ENCODE measurements around the gene CXCL9.
"Not testable (repeated sequence)": the region's sequence is repeated elsewhere in the genome, so short reads cannot be mapped to it uniquely, and the experiment has no call there.

The CXCL9 gene

DNA sequence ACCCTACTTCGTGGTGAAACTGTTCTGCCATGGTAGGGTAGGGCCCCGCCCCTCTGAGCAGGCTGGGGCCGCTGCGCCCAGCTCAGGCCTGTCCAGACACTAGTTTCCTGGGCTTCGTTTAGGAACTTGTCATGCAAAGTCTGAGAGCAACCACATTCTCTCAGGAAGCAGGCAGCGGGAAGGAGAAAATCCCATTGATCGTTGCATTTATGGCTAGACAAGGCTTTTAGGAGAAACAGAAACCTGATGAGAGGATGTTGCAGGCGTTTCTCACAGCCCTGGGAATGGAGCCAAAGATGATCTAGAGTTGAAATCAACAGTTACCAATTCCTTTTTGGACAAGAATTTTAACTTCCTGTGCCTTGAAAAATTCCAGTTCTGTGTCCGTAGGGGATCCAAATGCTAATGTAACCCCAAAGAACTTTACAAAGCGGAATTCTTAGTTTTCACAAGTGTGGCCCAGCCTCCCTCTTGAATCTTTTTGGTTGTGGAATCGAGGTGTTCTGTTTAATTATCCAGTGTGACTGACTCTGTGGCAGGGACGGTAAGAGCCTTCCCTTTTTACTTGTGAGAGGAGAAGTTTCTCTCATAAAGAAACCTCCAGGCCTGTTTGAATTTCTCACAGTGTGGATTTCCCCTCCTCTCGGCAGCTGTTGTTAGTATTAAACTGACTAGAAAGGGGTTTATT, 4.5 kb upstream of the CXCL9 start:
- no peak for DNase-seq

DNA sequence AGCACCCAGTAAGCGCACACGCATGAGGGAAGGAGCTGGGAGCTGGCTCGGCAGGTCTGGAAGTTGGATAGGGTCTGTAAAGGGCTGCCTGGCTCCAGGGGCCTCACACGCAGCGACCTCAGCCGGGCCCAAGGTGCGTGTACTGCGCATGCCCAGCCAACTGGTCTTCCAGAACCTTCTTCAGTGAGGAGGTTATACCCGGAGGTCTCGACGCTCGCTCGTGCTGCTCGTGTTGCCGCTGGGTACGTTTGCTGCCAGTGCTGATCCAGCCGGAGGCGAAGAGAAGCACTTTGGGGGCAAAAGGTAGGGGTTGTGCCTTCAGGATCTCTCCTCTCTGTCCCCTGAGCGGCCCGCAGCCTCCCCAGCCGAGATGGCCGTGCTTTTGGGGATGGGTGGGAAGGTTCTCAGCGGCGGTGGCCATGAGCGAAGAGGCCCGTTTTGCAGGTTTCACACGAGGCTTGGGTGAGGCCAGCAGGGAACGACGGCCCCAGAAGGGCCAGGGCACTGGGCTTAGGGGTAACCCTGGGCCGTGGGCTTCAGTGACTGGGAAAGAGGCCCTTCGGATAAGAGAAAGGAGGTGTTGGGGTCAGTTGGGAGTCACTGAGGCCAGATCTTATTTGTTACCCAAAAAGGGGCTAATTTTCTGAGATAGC, 3.8 kb upstream of the CXCL9 start:
- no peak for DNase-seq

DNA sequence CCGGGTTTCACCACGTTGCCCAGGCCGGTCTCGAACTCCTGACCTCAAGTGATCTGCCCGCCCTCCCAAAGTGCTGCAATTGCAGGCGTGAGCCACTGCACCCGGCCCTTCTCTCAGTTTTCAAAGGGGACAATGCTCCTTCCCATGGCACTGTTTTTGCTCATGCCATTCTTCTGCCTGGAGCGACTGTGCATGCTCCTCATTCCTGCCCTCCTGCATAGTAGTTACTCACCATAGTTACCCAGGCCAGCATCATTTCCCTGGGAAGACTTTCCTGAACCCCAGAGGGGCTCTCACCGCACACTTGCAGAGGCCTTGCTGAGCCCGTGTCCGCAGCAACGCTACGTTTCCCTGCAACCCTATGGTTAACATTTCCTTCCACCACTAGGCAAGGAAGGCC, 3.3 kb upstream of the CXCL9 start:
- no peak for DNase-seq

DNA sequence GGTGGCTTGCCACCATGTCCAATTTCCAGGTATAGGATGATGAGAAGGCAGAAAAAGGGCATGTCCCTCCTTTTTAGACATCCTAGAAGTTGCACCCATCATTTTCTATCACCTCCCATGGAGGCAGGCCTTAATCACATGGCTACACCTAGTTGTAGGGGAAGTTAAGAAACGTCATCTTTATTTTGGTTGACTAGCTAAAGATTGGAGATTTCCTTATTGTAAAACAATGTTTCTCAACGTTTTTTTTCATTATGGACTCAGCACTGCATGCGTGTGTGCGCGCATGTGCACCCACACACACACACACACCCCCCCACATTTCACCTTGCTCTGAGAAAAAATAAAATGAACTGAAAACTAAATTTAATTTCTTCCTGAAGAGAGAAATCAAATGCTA, 2.0 kb upstream of the CXCL9 start:
- no peak for DNase-seq

DNA sequence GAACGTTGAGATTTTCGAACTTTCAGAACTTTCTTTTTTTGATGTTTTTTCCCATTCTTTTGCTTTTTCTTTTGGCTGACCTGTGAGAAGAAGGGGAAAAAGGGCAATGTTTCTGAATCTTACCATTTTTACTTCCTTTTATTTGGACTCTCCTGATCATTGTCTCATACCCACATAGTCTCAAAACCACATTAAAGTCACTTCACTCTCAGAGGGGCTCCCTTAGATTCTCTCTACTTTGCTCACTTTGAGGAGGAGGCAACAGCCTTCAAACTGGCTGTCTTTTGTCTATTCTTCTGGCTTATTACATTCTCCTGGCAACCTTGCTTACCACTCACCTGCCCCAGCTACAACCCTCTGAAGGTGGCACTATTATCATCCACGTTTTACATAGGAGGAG, 3.7 kb downstream of the CXCL9 start:
- DNase-seq = no peak

DNA sequence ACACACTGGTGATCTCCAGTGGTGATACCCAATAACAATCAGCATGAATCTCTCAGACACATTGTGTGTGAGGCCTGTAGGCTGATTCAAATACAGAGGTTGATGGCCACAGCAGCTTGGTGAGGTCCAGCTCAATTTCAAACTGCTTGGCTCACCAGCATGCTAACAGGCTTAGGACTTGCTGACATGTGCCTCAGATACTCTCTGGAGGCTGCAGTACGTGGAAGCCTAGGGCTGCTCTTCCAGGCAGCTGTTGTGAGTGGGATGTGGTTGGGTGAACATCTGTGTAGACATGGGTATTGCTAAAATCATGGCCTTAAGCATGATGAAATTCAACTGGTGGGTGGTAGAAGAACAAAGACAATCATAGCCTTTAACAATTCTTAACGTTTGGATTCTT, 4.3 kb downstream of the CXCL9 start:
- no peak for DNase-seq

DNA sequence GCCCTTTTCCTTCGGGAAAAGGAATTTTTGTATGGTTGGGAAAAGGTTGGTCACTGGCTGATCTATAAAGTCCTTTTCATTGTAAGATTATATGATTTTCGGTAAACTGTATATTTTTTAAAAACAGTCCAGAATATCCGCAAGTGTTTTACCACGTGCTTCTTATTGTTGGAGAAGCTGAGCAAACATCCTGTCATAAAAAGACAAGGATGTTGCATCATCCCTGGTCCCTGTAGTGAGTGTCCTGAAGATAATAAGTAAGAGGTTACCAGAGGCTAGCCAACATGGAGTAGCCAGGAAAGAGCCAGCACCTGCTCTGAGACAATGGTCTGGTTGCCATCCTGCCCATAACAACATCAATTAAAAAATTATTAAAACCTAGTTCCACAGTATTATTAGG, 5.1 kb downstream of the CXCL9 start:
- DNase-seq = peak; percentile 7

DNA sequence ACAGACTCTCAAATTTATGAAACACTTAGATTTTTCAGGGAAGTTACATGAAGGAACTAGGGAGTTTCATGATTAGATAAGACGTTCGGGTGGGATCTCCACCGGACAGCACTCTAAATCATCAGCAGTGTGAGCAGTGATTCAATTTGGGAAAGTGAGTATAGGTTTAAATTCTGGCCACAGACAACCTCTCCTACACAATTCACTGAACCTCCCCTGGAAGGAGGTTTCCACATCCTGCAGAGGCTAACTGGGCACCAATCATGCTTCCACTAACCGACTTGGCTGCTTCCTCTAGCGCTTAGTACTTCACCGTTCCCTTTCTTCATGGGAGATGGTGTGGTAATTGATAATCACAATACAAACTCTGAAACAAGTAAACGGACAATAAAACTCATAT, 5.6 kb downstream of the CXCL9 start:
- DNase-seq = no peak

DNA sequence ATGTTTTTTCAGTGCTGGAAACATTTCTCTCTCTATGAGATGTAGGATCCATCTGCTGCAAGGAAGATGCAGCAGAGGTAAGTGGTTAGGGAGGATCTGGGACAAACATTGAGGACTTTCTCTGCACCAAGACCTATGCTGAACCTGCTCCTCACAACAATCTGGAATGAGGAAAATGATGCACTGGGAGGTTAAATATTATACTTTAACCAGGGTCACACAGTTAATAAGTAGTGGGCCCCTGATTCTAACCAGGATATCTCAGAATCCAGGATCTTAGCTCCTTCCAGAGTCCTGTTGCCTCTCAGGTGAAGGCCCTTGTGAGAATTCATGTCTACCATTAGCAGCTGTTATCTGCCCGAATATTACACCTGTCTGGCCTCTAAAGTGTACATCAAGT, 7.0 kb downstream of the CXCL9 start:
- no peak for DNase-seq

DNA sequence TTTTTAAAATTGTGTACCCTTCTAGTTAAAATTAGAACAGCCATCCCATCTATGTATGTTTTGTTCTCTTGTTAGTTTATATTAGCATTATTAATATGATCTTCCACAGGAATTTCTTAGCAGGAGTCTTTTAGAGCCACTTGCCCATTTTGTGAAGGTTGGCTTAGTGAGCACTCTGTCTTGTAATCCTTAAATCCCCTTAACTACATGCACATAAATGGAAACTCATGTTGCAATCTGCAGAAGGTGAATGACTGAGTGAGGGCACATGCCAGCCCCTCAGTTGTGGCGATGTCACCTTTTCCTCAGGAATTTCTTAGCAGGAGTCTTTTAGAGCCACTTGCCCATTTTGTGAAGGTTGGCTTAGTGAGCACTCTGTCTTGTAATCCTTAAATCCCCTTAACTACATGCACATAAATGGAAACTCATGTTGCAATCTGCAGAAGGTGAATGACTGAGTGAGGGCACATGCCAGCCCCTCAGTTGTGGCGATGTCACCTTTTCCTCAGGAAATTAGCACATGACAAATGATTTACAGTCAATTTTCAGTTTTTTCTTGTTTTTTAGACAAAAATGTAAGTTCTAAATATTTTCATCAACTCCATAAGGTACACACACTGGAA, 8.7 kb downstream of the CXCL9 start:
- not testable (repeated sequence) for DNase-seq

DNA sequence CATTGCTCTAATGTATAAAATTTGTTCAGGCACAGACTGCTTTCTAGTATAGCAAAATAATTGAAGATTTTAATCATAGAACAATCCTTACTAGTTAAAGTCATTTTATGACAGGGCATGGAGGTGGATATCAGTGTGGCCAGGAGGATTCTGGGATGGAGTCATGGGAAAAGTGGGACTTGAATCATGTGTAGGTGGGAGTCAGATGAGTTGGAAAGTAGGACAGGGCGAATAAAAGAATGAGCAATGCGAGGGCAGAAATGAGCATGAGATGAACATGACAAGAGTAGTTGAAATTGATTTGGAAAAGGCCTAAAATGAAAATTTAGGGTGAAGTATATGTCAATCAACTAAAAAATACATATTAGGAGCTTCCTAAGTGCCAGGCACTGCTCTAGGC, 9.4 kb downstream of the CXCL9 start:
- no peak for DNase-seq

DNA sequence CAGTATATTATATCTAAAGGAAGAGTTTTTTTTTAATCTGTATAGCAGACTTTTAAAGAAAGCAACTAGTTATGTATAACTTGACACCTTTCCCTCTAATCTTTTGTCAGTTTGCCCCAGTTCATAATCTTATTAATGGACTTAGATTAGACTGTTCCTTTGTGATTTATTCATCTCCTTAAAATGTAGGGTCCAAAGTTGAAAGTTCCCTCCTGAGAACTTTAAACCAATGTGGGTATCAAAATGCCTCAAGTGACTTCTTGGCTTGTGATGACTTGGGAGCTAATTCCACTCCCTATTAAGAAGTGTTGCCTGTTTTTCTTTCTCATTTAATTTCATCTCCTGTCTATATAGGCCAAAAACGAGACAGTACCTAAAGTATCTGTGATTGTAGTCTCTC, 10.2 kb downstream of the CXCL9 start:
- no peak for DNase-seq

DNA sequence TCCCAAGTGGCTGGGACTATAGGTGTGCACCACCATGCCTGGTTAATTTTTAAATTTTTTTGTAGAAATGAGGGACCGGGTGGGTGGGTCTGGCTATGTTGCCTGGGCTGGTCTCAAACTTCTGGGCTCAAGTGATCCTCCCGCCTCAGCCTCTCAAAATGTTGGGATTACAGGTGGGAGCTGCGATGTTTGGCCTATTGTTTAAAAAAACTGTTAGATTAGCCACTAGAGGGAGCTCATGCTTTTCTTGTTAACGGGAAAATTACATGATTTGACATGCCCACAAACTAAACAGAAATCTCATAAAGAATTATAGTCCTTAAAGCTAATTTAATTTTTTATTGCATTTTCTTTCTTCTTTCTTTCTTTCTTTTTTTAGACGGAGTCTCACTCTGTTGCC, 11.6 kb downstream of the CXCL9 start:
- peak; percentile 3 for DNase-seq

DNA sequence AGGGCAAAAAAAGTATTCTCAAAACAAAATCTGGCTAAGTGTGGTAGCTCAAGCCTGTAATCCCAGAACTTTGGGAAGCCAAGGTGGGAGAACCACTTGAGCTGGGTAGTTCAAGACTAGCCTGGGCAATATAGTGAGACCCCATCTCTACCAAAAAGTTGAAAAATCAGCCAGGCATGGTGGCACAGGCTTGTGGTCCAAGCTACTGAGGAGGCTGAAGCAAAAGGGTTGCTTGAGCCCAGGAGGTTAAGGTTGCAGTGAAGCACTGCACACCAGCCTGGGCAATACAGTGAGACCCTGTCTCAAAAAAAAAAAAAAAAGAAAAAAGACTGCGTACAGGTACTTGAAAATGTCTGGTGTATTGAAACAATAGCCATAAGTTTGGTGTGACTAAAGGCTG, 14.8 kb downstream of the CXCL9 start:
- DNase-seq = no peak

DNA sequence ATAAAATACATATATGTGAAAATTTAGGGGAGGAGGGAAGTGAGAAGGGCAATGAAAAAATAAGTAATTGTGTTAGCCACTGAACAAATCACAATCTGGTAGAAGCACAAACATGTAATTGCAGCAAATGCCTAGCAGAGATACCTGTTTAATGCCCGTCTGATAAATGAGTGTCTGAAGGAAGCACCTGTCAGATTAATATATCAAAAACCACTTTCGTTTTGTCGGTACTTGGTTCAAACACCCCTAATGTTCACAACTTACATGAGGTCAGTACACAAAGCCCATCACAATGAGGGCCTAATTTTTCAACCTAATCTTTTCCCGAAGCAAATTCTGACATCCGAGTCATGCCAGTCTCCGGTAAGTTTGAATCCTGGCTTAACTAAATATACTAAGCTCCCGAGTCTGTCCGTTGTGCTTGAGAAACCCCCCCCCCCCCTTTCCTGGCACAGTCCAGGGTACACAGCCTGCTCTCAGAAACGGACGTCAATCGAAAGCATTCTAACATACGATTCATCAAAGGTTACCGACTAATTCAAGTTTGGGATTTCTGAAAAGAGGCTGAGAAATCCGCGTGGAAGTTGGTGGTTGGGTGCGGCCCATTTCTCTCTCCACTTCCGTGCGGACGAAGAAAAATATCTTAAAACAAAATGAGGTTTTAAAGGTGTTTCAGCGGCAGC, 17.3 kb downstream of the CXCL9 start:
- DNase-seq = no peak

DNA sequence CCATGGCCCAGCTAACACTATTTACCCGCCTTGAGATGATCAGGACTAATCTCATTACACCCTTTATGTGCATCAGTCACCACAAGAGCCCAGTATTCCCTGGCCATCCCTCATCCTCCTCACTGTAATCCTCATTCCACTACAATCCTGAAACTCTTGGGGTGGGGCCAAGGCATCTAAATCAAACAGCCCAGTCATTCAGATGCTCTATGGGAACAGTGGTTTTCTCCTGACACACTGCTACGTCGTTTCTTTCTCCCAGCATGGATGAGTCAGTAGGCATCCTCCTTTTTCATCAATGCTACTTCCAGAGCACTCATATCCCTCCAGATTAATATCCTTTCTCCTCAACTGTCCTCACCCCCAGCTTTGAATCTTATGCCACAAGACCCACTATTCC, 22.2 kb downstream of the CXCL9 start:
- DNase-seq = no peak

DNA sequence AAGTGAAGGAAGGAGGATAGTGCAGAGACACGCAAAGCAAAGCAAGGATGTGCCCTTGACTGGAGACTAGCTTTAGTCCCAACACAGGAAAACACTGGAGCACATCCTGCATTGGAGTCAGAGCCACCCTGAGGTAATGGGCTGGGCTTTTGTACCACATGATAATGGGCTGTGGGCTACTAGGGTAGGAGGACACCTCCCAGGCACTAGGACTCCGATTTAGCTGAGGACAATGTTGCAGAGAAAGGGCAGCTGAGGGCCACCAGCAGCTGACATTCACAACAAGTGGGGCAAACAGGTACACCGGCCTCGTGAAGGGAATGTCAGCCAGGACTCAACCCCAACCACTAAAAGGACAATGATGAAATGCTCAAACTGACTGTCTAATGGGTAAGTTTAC, 26.7 kb downstream of the CXCL9 start:
- no peak for DNase-seq

DNA sequence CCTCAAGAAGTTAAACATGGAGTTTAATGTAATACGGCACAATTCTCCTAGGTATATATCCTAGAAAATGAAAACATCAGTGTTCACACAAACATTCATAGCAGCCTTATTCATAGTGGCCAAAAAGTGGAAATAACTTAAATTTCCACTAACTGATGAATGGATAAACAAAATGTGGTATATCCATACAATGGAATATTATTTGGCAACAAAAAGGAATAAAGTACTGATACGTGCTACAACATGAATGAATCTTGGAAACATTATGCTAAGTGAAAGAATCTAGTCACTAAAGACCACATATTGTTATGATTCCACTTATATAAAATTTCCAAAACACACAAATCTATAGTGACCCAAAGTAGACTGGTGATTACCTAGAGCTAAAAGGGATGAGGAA, 31.1 kb downstream of the CXCL9 start:
- DNase-seq = no peak

DNA sequence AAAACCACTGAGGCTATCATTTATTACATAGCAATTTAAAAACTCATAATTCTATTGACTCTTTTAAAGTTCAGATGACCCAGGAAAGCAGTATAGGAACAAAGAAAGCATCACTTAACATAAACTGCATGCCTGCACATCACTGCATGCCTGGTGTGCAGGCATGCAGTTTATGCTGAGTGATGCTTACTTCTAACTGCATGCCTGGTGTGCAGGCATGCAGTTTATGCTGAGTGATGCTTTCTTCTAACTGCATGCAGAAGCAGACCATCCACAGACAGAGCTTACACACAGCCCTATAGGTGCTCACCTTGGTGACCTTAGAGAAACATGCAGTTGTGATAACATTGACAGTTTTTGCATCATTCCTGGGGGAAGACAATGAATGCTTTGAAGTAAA, 33.5 kb downstream of the CXCL9 start:
- DNase-seq = no peak

DNA sequence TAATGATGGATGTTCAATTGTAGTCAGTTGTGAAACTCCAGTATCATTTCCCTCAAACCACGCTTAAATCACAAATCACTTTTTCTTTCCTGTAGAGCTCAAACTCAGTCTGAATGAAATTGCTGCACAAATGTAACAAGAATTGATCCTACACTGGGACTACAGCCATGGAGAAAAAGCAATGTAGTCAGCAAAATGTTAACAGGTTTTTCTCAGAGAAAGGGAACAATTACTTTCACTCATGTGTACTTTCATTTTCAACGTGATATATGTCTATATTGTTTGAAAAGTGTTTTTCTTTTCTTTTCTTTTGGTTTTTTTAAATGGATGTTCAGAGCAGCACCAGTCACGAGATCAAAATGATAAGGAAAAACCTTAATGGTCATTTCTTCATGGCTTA, 39.2 kb downstream of the CXCL9 start:
- no peak for DNase-seq

DNA sequence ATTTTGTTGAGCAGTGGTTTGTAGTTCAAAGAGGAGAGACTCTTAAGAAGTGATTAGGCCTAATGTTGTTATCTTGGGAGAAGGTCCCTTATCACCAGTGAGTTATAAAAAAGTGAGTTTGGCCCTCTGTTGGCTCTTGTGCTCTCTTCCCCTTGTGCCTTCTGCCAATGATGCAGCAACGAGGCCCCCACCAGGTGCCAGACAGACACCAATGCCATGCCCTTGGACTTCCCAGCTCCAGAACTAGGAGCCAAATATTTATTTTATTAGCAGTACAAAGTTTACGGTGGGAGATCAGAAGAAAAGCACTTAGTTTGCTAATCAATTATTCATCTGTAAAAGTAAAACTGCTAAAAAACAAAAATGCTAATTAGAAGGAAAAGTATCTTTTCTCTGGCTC, 43.8 kb downstream of the CXCL9 start:
- no peak for DNase-seq

DNA sequence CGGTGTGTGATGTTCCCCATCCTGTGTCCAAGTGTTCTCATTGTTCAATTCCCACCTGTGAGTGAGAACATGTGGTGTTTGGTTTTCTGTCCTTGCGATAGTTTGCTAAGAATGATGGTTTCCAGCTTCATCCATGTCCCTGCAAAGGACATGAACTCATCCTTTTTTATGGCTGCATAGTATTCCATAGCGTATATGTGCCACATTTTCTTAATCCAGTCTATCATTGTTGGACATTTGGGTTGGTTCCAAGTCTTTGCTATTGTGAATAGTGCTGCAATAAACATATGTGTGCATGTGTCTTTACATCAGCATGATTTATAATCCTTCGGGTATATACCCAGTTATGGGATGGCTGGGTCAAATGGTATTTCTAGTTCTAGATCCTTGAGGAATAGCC, 45.2 kb downstream of the CXCL9 start:
- not testable (repeated sequence) for DNase-seq

DNA sequence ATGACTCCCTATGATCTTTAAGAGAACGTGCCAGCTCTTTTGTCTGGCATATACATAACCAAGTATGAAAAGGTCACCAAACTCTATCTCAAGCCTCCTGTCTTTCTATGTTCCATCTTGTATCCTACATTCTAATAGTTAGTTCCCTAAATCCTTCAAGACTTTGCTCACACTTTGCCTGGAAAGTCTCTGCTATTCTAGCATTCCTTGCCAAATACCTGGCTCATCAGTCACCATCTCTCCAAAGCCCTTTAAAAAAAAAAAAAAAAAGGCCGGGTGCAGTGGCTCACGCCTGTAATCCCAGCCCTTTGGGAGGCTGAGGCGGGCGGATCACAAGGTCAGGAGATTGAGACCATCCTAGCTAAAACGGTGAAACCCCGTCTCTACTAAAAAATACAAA, 48.8 kb downstream of the CXCL9 start:
- not testable (repeated sequence) for DNase-seq

DNA sequence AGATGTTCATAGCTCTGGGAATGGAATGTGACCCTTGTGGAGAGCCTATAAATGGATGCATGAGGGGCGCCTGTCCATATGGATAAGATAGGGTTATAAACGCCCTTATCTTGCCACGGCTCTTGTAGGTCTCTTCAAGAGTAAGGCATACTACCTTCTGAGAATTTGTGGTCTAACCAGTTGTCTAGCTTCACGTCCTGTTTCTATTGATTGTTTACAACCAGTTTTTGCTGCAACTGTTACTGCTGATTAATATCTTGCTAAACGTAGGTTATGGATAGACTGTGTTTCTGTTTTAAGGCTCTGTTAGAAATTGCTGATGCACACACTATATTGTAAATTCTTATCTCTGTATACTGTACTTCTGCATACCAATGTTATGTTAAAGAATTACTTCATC, 52.5 kb downstream of the CXCL9 start:
- not testable (repeated sequence) for DNase-seq
